ENCODE results near the gene VAT1L.

DNA sequence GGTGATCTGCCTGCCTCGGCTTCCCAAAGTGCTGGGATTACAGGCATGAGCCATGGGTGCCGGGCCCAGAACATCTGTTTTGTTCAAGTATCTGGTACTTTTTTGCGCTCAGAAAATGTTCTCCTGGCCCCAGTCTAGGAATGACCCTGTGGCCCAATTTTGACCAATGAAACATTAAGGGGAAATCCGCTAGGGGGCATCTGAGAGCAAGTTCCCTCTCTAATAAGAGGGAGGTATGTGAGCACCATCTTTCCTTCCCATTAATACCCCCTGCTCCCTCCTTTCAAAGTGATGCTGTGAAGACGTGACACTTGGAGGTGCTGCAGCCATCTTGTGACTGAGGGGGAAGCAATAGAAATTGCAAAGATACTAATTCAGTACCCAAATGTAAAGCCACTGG, 217.5 kb downstream of the VAT1L start:
- TF ChIP-seq, protein P1, sequence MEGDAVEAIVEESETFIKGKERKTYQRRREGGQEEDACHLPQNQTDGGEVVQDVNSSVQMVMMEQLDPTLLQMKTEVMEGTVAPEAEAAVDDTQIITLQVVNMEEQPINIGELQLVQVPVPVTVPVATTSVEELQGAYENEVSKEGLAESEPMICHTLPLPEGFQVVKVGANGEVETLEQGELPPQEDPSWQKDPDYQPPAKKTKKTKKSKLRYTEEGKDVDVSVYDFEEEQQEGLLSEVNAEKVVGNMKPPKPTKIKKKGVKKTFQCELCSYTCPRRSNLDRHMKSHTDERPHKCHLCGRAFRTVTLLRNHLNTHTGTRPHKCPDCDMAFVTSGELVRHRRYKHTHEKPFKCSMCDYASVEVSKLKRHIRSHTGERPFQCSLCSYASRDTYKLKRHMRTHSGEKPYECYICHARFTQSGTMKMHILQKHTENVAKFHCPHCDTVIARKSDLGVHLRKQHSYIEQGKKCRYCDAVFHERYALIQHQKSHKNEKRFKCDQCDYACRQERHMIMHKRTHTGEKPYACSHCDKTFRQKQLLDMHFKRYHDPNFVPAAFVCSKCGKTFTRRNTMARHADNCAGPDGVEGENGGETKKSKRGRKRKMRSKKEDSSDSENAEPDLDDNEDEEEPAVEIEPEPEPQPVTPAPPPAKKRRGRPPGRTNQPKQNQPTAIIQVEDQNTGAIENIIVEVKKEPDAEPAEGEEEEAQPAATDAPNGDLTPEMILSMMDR (IDR thresholded peaks at IDR 0.05), result no peak
- TF ChIP-seq POLR2A (IDR thresholded peaks at IDR 0.05), result no peak

Data from ovary (tissue), 3 donors.